ENCODE measurements around the gene OPN1MW3.
"Not testable (repeated sequence)": the region's sequence is repeated elsewhere in the genome, so short reads cannot be mapped to it uniquely, and the experiment has no call there.

The OPN1MW3 gene

DNA sequence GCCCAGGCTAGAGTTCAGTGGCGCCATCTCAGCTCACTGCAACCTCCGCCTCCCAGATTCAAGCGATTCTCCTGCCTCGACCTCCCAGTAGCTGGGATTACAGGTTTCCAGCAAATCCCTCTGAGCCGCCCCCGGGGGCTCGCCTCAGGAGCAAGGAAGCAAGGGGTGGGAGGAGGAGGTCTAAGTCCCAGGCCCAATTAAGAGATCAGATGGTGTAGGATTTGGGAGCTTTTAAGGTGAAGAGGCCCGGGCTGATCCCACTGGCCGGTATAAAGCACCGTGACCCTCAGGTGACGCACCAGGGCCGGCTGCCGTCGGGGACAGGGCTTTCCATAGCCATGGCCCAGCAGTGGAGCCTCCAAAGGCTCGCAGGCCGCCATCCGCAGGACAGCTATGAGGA, at the start of gene OPN1MW3:
Gene OPN1MW3, plus strand, starts transcription at position 301 of the 400 bp plus-strand sequence. Its CDS starts 38 bp downstream, at position 339.
- DNase-seq = not testable (repeated sequence)

- not testable (repeated sequence) for DNase-seq
Observed at GRCh38 chrX:154209670-154210418, 47.5 kb upstream of the OPN1MW3 start.

DNA sequence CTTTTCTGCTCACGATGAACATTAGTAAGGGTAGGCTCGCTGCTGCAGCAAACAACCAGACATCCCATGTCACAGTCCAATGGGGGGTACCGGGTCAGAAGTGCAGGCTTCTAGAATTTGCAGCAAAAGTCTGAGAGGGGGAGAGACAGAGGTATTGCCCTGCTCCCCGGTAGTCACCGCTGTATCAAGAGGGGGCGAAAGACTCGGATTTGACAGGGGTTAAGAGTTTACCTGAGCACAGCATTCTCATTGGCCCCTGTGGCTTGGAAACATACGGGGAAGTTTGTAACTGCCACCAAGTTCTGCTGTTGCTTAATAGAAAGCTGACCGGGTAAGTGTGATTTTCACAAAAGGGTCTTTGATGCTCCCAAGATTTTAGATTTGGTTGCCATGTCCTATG, 46.3 kb upstream of the OPN1MW3 start:
- DNase-seq = peak in 1 of 2 donors; percentile 0

- DNase-seq = not testable (repeated sequence)
Observed at GRCh38 chrX:154211499-154211898, 45.9 kb upstream of the OPN1MW3 start.

- not testable (repeated sequence) for DNase-seq
Observed at GRCh38 chrX:154219456-154219855, 37.9 kb upstream of the OPN1MW3 start, which contains the start of gene OPN1MW2. Gene OPN1MW2 (plus strand): TSS chrX:154219756. CDS start chrX:154219816, 60 bp downstream.

- DNase-seq = not testable (repeated sequence)
Observed at GRCh38 chrX:154225292-154225691, 32.1 kb upstream of the OPN1MW3 start.

DNA sequence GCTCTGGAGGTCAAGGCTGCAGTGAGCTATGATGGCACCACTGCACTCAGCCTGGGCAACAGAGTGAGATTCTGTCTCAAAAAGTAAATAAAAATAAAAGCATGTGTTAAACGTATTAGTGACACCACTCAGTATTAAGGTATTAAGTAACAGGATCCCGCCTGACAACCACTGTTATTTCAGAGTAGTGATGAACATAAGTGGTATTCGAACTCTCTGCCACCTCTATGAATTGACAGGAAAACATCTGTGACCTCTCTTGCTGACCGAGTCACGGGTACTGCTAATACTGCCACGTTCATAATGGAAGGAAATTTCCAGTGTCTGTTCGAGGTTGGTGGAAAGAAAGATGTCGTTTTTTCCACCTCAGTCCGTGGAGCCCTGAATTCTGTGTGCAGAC, 30.7 kb upstream of the OPN1MW3 start:
- DNase-seq = not testable (repeated sequence)

DNA sequence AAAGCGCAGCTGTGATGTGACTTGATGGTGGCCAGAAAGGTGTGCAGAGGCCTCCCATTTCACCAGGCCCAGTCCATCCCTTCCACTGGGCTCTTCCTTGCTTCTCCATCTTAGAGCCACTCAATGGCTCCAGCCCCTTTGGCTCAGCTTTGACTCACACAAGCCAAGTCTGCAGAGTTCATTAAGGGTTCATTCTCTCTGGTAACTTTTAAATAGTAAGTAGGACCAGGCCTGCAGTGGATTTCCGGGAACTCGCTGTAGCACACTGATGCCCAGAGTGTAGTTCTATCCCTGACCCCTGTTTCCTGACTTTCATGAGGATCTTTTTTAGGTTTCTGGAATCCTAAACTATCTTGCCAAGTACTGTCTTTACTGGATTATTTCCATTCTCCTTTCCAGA, 25.9 kb upstream of the OPN1MW3 start:
- not testable (repeated sequence) for DNase-seq

DNA sequence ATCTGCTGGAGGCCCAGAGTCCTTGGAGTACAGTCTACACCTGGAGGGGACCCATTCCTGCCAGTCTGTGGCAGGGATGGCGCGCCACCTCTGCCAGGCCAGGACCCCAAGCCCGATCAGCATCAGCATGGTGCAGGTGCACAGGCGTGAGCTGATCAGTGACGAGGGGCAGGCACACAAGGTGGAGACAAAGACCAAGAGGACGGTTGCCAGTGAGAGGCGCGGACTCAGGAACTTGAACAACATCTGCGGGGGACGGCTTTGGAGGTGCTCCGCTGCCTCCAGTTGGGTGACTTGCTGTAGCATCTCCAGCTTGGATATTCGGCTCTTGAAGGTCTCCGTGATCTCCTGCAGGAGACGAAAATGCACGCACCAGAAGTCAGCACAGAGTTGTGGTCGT, 23.8 kb upstream of the OPN1MW3 start:
- not testable (repeated sequence) for DNase-seq

DNA sequence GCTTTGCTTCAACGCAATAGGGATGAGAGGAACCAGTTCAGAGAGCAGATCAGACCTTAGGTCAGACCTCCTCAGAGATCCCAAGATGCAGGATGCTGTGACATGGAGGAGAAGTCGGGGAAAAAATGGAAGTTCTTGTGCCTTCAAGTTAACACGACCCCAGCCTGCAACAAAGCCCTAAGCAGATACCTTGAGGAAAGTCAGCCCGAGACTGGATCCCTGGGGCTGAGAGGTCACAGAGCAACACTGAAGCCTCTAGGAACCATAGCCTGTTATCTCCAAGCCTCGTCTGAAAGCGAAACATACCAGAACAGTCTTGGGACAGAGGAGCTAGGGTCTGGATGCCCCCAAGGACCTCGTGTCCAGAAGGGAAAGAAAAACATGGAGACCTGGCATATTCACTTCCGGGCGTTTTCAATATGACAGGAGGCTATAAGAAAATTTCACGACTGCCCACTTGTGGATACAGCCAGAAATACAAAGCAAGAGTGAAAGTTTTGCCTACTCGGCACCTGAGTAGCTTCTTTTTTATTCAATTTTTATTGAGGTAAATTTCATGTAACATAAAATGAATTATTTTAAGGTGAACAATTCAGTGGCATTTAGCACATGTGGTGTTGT, 18.3 kb upstream of the OPN1MW3 start:
- not testable (repeated sequence) for DNase-seq

- not testable (repeated sequence) for DNase-seq
Observed at GRCh38 chrX:154239982-154240503, 17.3 kb upstream of the OPN1MW3 start.

- not testable (repeated sequence) for DNase-seq
Observed at GRCh38 chrX:154247377-154248045, 9.9 kb upstream of the OPN1MW3 start.

DNA sequence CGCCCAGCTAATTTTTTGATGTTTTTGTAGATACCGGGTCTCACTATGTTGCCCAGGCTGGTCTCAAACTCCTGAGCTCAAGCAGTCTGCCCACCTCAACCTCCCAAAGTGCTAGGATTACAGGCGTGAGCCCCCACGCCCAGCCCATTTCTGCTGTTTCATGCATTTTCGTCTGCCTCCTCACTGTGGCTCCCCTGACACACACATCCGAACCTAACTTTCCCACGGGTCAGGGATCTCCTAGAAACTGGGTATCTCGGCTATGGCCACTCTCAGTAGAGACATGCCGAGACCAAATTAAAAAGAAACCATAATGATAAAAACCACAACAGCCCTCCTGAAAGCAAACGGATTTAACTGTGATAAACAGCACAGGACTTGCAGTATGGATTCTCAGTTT, 9.3 kb upstream of the OPN1MW3 start:
- DNase-seq = not testable (repeated sequence)

DNA sequence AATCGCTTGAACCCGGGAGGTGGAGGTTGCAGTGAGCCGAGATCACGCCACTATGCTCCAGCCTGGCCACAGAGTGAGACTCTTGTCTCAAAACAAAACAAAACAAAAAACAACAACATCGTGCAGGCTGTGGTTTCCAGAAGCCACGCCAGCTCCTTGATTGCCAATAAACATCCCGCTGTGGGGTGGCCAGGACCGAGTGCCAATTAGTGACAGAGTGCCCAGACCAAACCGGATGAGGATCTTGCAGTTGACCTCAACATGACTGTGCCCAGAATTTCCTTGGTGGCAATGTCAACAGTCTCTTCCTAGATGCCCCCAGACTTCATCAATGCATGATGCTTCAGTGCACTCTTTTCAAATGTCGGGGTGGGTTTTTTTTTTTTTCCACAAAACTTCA, 1.3 kb downstream of the OPN1MW3 start:
- DNase-seq = not testable (repeated sequence)

DNA sequence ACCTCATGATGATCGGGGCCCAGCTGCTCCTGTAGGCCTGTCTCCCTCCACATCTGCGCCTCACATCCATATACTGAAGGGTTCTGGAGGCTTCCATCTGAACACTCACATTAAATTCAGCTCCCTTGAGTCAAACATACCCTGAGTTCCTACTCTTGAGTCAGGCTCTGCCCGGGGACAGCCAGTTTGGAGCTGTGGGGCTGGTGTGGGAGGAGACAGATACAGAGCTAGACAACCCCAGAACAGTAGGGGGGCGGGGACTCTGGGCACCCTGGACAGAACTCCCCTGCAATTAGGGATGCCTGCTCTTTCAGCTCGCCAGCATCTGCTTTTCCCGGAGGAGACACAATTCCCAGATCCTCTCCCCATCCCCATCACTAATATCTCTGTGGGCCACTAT, 5.7 kb downstream of the OPN1MW3 start:
- DNase-seq = not testable (repeated sequence)

DNA sequence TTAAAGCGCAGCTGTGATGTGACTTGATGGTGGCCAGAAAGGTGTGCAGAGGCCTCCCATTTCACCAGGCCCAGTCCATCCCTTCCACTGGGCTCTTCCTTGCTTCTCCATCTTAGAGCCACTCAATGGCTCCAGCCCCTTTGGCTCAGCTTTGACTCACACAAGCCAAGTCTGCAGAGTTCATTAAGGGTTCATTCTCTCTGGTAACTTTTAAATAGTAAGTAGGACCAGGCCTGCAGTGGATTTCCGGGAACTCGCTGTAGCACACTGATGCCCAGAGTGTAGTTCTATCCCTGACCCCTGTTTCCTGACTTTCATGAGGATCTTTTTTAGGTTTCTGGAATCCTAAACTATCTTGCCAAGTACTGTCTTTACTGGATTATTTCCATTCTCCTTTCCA, 11.9 kb downstream of the OPN1MW3 start:
- DNase-seq = not testable (repeated sequence)

DNA sequence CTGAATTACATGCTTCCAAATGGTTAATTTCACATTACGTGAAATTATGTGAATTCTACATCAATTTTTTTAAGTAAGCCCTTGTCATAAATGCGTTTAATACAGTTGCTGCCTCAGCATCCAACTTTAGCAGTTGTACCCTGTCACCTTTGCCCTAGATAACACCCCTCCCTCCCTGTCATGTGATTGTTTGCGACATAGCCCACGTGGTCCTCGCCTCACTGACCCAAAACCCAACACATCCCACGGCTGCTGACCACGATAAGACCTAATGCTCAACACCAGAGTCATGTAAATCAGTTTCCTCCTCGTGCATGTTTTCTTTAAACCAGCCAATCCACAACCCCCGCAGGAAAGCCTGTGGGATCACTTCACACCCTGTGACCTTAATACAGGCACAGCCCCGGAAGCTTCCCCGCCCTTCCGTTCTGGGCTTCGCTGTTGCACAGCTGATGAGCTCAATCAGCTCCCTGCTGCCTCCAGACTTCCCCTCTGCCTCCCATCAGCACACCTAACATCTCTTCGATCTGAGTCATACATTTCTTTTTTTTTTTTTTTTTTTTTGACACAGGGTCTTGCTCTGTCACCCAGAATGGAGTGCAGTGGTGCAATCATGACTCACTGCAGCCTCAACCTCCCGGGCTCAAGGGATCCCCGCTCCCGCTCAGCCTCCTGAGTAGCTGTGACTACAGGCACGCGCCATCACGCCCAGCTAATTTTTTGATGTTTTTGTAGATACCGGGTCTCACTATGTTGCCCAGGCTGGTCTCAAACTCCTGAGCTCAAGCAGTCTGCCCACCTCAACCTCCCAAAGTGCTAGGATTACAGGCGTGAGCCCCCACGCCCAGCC, 27.3 kb downstream of the OPN1MW3 start:
- DNase-seq = not testable (repeated sequence)

- DNase-seq = not testable (repeated sequence)
Observed at GRCh38 chrX:154286406-154286805, 29.0 kb downstream of the OPN1MW3 start.

DNA sequence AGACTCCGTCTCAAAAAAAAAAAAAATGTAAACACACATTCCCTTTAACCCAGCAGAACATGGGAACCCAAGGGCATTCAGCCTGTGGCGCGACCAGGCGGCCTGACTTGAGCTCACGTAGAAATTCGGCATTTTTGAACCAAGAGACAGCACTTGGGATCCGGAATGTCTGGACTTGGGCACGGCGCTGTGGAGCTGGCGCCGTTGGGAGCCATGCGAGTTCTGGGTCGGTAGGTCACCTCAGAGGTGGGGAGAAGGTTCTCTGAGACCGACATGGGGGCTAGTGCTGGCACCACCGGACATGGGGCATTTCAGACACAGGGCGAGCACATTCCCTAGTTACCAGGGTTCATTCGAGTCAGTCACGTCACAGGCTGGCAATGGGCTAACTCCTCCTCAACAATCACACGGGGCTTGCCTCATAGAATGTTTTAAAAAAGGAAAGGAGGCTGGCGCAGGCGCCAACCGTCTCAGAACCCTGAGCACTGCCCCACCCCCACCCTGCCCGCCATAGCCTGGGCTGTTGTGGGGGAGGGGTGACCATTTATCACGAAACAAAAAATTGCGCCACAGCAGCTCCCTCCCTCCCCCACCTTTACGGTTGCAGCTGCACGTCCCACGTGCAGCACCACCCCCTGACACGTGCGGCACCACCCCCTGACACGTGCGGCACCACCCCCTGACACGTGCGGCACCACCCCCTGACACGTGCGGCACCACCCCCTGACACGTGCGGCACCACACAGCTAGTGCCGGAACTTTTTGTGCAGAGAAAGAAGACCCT, 37.6 kb downstream of the OPN1MW3 start, which contains the start of gene TEX28:
Gene TEX28, minus strand, starts transcription at position 334 of the 784 bp plus-strand sequence. CDS start 3,007 bp downstream, outside the sequence.
- DNase-seq = no peak

DNA sequence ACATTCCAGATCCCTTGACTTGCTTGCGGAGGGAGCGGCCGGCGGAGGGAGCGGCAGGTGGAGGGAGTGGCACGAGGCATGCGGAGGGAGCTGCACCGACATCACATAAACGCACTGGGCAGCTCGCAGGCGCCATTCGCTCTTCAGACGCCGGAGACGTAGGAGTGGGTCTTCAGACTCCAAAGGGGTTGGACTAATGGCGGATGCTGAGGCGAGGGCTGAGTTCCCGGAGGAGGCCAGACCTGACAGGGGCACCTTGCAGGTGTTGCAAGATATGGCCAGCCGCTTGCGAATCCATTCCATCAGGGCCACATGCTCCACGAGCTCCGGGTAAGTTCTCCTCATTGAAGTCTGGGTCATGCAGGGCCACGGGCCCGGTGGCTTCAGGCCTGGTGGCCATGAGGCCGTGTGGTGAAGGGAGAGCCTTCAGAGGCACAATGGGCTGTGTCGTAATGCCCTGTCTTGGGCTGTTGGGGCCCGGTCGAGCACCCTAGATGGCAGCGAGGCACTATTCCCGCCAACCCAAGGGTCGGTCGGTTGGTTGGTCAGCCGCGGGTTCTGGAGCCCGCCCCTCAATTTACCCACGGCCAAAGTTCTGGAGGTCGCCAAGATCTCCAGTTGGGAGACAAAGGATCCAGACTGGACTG, 38.4 kb downstream of the OPN1MW3 start, which contains the start of gene TKTL1:
Gene TKTL1, plus strand, starts transcription at position 132 of the 647 bp plus-strand sequence. Its CDS starts 65 bp downstream, at position 197.
- no peak for DNase-seq

- DNase-seq = no peak
Observed at GRCh38 chrX:154296731-154297130, 39.3 kb downstream of the OPN1MW3 start.
